T-helper 1 cell treated with Interleukin-12 subunit alpha and Interleukin-12 subunit beta and Interleukin-4 antibody, amounts not matched to agents 30 ng/mL and 1 ng/mL, for 36 hours (primary cell): ENCODE measurements around the gene PPP1R3C. TPM values are rescaled to one million over a fixed set of nuclear protein-coding genes. Genes with fewer than 3 reads are reported as not detected.

ENCODE experiments used
- intact Hi-C: fragments of 100-400 bp; cut with micrococcal nuclease; formaldehyde crosslinking; loops from one replicate; pipeline ENCODE4 v1.15.1; 2024
- total RNA-seq: library from RNA; stranded (reverse); gene quantifications from 2 replicates; pipeline ENCODE4 v1.2.3, GENCODE V29; 2022

PPP1R3C gene
- total RNA-seq, 1 donor from 2014 or later = 0.07 TPM

DNA sequence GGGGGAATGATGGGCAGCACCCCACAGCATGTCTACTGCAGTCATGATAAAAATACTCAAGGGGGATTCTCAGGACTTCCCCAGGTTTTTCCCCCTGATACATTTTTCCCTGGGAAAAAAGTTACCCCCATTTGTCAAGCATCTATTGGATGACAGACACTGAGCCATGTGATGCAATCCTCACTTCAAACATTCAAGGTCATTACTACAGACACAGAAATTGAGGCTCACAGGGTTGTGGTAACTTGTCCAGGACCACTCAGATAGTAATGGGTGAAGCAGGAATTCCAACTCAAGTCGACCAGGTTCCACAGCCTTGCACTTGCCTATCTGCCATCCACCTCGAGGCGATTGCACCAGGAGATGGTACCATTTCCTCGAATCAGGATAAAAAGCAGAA is 31.7 kb downstream of the PPP1R3C start:
- intact Hi-C loops = no loop called here

DNA sequence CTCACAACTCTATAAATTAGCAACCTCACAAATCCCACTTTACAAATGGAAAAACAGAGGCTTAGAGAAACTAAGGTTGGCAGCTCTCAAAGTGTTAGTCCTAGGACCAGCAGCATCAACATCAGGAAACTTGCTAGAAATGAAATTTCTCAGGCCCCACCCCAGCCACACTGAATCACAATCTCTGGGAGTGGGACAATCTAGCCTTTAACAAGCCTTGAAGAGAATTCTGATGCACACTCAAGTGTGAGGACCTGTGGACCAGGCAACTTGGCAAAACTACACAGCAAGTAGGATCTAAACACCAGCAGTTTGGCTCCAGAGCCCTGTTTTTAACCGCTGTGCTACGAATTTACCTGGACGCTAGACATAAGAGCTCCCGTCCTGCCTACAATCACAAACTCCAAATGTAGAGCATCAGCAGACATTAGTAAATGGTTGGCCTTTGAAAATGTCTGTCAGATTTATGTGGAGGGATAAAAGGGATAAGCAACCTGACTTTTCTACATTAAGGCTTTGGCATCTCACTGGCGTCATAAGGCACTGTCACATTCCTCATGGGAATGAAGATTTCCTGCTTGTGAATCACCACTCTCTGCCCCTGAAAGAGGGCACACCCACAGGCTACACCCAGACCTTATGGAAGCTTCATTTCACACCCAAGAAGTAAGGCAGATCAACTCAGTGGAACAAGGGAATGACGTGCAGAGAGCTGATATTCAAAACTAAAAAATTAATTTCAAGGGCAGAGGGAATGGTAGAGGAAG is 34.5 kb downstream of the PPP1R3C start:
- intact Hi-C loops = no loop called here

DNA sequence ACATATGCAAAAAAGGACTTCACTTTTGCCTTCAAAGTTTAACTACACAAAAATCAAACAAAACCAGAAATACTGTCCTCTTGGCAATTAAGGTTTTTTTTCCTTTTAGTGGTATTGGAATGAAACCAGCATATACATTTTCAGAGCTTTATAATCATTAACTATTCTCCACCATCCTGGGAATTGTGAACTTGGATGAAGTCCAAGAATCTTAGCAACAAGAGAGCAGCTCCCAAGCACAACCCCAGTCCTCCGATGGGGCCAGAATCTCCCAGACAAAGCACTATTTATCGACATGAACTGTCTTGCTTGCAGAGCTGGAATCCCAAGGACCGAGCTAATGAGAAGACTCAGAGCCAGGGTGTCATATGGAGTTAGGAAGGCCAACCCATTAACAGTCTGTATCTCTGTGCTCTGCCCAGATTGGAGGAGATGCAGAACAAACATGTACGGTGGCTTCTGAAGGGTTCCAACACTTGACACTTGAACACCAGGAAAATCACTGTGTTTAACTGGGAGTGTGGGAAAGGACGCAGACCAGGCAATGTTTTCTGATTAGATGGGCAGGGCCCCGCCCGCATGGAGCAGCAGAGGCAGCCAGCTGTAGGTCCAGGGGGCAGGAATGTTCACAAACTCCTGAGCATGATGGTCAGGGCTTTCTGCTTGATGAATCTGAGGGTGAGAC is 35.5 kb downstream of the PPP1R3C start:
- intact Hi-C loops = no loop called here

DNA sequence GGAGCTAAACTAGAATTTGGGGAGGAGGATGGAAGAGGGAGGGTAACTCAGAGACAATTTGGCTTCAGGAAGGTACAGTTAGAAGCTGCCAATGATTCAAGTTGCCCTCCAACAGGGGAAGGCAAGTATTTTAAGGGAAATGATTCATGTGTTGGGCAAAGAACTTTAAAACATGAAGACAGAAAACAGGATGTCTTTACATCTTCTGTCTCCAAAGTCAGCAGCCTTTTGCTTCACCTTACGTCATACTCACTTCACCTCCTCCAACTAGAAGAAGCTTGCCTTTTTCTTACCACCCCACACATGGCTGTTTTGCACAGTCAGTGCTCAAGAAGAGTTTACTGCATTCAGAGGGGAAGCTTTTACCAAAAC is 36.1 kb downstream of the PPP1R3C start:
- intact Hi-C loops = no loop called here

DNA sequence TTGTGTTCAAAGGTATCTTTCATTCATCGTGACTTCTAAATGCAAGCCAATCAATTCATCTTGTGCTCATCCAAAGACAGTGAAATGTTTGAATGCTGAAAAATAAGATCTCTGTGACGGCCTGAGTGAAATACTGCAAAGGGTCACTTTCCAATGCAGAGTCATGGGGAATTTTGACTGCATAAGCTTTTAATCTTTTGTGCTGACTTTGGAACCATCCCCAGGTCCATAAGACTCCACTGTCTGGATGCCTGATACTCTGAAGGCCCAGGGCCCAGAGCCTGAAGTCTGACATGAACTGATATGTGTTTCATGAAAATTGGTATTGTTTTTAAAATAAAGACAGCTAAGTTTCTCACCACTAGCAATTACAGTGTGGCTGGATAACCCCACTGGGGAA is 39.0 kb downstream of the PPP1R3C start:
- intact Hi-C loops = no loop called here

DNA sequence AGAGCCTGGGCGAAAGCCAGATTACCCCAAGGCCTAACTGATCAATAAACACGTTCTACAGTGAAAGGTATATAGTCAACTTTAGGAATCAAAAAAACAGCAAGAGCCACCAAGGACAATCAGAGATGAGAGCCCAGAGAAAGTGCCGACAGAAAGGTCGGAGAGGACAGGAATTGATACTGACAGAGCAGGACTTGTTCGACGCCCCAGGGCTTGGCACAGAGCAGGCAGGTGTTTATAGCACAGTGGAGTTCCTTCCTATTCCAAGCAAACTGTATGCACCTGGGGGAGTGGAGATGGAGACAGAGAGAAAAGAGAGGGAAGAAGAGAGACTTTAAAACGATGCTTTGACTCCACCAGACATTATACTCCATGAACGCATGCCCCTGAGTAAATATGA is 39.5 kb downstream of the PPP1R3C start:
- intact Hi-C loops = no loop called here

DNA sequence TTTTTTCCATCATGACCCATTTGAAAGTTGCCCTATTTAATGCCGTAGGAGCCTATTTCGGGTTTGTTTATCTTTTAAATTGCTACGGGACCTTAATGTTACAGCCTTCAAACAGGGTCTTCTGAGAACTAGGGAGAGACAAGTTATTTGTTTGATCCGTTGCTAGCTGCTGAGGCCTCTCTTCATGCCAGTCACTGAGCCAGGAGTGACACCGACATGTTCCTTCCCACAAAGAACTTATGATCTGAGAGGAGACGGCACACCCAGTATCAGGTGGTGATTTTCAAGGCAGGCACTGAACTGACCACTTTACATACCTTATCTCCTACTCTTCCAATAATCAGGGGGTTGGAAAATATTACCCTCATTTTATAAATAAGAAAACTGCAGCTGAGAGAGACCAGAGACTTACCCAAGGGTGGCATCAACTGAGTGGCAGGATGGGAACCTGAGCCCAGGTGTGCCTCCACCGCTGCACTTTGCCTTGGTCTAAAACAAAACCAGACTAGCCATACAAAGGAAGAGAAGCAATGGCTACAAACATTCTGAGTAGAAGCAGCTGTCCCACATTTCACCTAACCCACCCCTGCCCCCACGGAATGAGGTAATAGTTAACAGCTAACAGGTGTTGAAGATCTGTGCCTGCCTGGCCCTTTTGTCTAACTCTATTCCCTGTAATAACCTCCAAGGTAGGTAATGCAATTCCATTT is 40.5 kb downstream of the PPP1R3C start:
- intact Hi-C loops = no loop called here

DNA sequence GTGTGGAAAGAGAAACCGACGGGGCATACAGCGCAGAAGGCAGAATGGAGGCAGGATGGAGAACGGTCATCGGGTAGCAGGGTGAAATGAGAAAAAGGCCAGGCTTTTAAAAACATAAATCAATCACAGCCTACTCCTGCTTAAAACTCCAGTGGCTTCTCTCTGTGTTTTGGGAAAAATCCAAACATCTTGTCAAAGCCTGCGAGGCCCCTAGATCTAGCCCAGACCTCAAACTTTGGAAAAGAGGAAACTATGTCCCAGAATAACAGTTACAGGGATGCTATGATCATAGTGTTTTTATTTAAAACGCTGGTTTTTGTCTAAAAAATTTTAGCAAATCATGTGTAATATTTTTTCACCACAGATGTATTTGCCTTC is 41.1 kb downstream of the PPP1R3C start:
- intact Hi-C loops = no loop called here

DNA sequence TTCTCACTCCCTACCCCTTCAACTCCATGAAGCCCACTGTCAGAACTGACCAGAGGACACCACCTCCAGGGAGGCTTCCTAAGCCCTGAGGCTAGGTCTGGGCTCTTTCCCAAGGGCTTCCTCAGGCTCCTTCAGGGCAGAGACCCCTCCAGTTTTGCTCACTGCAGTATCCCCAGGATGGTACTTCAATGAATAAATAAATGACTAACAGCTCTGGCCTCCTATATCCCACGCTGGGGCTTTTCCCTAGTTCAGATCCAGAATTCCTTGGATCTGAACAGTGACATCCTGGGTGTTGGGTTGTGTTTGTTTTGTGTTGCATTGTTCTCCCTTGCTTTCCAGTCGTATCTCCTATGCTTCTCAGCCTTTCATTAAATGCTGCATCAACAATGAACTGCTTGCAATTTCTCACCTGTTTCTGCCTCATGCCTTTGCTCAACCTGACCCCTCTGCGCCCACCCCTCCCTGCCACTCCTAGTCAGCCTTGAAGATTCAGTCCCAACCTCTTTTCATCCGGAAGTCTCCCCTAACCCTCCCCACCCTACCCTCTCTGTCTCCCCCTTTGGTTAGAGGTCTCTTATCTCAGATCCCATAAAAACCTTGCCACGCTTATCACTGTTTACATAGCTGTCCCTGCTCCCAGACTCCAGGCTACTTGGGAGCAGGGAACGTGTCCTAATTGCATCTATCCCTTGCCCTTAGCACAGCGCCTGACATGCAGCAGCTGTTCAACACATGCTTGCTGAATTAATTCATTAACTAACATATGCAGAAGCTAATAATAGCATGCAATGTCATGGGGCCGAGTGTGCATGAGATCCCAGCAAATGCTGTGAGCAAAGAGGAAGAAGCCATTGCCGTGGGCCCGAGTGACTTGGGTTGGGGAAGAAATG is 41.7 kb downstream of the PPP1R3C start:
- intact Hi-C loops = no loop called here

DNA sequence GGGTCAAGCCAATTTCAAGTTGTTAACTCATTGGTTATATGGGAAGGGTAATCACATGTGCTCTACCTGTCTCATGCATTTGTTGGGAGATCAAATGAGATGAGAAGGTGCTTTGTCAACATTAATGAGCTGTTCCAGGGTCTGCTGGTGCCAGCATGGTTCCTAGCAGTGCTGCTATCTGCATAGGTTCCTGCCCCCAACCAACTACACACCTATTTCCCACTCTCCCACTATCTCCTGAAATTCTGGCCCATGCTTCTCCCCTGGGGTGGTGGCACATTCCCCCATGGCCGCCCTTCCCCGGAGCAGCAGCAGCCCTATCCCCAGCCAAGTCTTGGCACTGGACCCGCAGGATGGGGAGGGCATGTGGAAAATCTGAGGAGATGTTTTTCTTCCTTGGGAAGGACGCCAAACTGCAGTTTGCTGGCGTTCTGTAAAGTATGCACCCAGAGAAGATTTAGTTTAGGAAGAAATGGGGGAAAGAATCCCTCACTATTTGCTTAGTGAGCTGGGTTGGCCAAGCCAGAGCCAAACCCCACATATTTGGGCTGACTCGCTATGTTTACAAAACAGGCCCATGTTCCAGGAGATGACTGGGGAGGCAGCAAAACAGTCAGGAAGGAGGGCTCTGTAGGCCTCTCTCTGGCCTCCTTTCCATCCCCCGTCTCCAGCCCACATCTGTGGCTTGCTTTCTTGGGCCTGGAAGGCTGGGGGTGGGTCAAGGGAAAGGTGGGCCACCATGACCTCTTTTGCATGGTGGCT is 42.5 kb downstream of the PPP1R3C start:
- intact Hi-C loops = no loop called here

DNA sequence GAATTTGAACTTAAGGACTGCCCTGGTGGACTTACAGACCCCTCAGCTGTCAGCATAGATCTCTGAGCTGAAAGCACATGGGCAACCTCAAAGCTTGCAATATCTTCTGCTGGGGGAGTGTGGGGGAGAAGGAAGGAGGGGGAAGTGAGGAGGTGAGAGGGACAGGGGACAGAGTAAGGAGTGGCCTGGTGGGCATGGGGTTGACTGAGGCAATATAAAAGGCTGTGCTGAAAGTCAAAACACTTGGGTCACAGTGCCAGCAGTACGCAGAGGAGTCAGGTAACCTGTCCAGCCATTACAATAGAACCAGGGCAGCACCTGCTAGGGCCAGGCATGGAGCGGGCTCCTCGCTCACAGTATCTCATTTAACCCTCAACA is 43.2 kb downstream of the PPP1R3C start:
- intact Hi-C loops = no loop called here

DNA sequence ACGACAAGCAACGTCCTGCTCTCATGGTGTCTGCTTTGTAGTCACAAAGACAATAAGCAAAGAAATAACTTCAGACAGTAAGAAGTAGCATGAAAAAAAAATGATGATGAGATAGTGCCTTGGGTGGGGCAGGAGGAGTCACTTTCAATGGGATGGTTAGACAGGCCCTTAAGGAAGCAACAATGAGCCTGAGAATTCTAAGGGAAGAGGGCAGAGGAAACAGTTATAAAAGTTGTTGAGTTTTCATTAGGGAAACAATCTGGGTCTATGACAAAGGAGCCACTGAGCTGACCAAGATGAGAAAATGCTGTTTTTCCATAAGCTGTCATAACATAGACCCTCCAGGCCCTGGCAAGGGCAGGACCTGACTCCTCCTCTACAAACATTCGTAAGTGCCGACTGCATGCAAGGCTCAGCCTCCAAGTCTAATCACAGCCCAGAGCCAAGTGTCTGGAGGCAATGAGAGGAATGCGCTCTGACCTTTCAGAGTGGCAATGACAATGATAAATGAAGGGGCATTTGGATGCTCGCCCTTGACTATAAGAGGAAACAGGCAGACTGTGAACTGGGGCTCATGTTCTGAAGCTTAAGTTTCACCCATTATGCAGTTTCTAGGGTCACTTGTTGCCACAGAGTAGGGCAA is 43.7 kb downstream of the PPP1R3C start:
- intact Hi-C loops = no loop called here

DNA sequence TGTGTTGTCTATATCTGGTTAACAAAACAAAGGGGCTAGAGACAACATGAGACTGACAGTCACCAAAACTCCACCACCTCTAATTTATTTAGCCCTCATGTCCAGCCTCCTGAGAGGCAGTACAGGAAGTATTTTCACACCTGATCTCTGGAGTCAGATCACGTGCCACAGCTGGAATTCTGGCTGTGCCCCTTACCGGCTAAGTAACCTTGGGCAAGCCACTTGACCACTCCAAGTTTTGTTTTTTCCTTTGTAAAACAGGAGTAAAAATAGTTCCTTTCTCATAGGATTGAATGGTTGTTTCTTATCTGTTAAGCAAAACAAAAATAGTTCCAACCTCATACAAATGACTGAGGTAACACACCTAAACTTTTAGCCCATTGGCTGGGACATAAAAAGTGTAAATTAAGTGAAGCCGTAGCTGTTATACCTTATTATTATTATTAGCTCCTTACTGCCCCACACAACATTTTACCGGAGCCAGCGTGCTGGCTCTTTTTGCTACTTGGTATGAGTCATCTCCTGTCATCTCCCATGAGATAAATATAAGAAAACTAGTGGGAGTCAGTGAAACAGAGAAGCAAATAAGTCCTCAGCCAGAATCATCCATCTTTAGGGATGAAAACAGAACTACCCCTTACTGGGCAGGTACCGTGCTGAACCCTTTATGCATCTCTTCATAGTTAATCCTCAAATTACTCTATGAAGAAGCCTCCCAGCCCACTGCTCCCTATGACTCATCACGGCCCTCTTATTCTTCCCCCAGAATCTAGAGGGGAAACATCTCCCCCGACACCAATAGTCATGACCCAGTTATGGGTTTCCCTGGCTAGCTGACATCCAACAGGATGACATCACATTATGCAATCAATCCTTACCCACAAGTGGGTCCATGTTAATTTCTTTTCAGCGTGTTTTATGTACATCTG is 44.9 kb downstream of the PPP1R3C start:
- intact Hi-C loops = no loop called here

DNA sequence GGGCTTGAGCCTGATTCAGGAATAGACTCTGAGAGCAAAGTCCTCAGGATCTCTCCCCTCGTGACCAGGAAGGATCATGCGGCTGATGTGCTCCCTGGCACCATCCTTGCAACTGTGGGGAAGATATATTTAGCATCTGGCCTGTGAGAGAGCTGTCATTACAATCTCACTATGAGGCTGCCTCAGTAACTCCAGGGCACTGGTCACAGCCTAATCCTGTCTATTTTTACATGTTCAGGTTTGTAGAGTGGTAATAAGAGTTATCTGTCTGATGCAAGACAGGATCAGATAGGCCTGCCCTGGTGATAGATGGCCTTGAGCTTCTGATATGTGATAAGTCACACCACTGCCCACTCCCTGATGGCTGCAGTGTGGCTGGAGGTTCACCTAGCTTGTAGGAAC is 50.7 kb downstream of the PPP1R3C start:
- intact Hi-C loops = no loop called here

DNA sequence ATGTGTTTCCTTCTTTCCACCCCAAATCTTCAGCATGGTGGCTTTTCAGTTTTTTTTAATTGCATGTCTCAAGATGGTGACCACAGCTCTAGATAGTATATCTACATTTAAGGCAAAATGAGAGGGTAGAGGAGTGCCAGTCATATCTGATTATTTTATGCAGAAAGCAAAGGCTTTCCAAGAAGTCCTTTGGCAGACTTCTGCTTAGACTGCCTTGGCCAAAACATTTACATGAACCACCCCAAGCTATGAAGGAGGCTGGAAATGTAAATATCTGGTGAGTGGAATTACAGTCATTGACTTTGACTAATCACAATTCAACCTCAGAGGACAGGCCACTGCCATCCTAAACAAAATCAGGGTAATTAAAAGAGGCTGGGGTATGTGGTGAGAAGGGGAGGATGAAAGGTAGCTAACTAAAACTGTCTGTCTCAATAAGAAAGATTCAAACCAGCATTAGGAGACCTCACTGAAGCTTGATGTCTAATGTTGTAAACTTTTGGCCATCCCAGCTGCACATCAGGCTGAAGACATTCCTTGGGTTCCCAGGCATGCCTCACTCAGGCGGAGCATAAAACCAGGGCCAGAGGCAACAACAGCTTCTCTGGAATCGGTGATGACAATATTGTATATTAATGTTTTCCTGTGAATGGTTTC is 53.4 kb downstream of the PPP1R3C start:
- intact Hi-C loops = no loop called here
